Gastrocnemius medialis (tissue), 4 donors: ENCODE data around the gene MCOLN2. TPM values are rescaled to one million over a fixed set of nuclear protein-coding genes. Genes with fewer than 3 reads are reported as not detected.
"Not testable (repeated sequence)": the region's sequence is repeated elsewhere in the genome, so short reads cannot be mapped to it uniquely, and the experiment has no call there.

Experiments used
- ATAC-seq, 2 donors: fragments of 150-250 bp; one replicate each; pipeline ENCODE4 v1.9.1; 2016
- DNase-seq, 2 donors: peaks; one replicate each; pipeline ENCODE4 v3.0.0-alpha.2; 2019
- H3K27ac ChIP-seq, 4 donors: fragments of 200-600 bp; sonication (generic); 1 replicate in 1 of 4; 2 replicates in 3 of 4; pipeline ENCODE4 v1.5.1; 2016 to 2018; ENCODE audit warnings: mild to moderate bottlenecking in 2 of 4, moderate library complexity in 1 of 4
- H3K27me3 ChIP-seq, 3 donors: fragments of 200-600 bp; sonication (generic) in 2 of 3; 1 replicate in 1 of 3; 2 replicates in 2 of 3; pipeline versions ENCODE4 v1.5.1 to v1.6.0; 2016 to 2019; ENCODE audit warnings: mild to moderate bottlenecking in 1 of 3, moderate library complexity in 1 of 3
- H3K36me3 ChIP-seq, 2 donors: fragments of 200-600 bp; sonication (generic) in 1 of 2; one replicate each; pipeline ENCODE4 v1.5.1; 2017 to 2018
- H3K4me1 ChIP-seq, 2 donors: fragments of 200-600 bp; sonication (generic) in 1 of 2; one replicate each; pipeline ENCODE4 v1.5.1; 2016 to 2017; ENCODE audit warnings: mild to moderate bottlenecking in 2 of 2
- H3K4me3 ChIP-seq, 4 donors: fragments of 200-600 bp; sonication (generic) in 3 of 4; 1 replicate in 1 of 4; 2 replicates in 3 of 4; pipeline ENCODE4 v1.5.1; 2016 to 2019; ENCODE audit warnings: mild to moderate bottlenecking in 2 of 4
- H3K9me3 ChIP-seq, 3 donors: fragments of 200-600 bp; sonication (generic) in 2 of 3; 1 replicate in 1 of 3; 2 replicates in 2 of 3; pipeline ENCODE4 v1.5.1; 2016 to 2019
- CTCF ChIP-seq, 5 experiments: fragments of 450-650 bp in 3 of 5; fragments of 200-600 bp in 2 of 5; sonication (generic) in 2 of 5; IDR thresholded peaks in 4 of 5; conservative IDR thresholded peaks in 1 of 5; 1 replicate in 4 of 5; 2 replicates in 1 of 5; pipeline ENCODE4 v1.5.1; 2016 to 2019; ENCODE audit warnings: antibody characterized with exemption in 5 of 5, mild to moderate bottlenecking in 3 of 5, moderate library complexity in 3 of 5
- POLR2A ChIP-seq, 2 donors: fragments of 450-650 bp; IDR thresholded peaks; one replicate each; pipeline ENCODE4 v1.6.1; 2017; ENCODE audit warnings: antibody characterized with exemption in 2 of 2, mild to moderate bottlenecking in 2 of 2, moderate library complexity in 2 of 2
- in situ Hi-C, 4 donors: fragments of 200-750 bp; cut with MboI; loops; one replicate each; pipeline versions ENCODE4 v1.15.0 to v1.8.0; 2017; ENCODE audit warnings: low sequenced_read_pairs in 4 of 4
- intact Hi-C: fragments of 100-400 bp; cut with DNase I; formaldehyde crosslinking; loops from one replicate; pipeline ENCODE4 v1.15.1; 2023; ENCODE audit warnings: low total_unique reads
- total RNA-seq, 4 donors: library from RNA; depleted of rRNA; stranded (reverse); fragments of >200 nt; gene quantifications; one replicate each; pipeline versions ENCODE4 v1.1.0 to v1.2.3, GENCODE V29; 2016

MCOLN2 gene
- total RNA-seq, 4 donors from 2014 or later, result 0.22 to 3.0 TPM; not detected in 2

GRCh38 chr1:84988588-84988987, 8.3 kb downstream of the MCOLN2 start:
- DNase-seq (no peak), ATAC-seq (no peak)
- Histone ChIP-seq H3K27ac (no peak overlapping the region), H3K9me3 (no peaks in the 10 kb centered on the region), H3K27me3 (no peaks in the 10 kb centered on the region), H3K4me3 (no peak overlapping the region), H3K36me3 (no peaks in the 10 kb centered on the region), H3K4me1 (no peaks in the 10 kb centered on the region)
- in situ Hi-C loops, result no loop called here
- no peak for TF ChIP-seq CTCF (IDR thresholded peaks at IDR 0.05 in 4 of 5, conservative IDR thresholded peaks at IDR 0.05 in 1 of 5)
- no peak for TF ChIP-seq POLR2A (IDR thresholded peaks at IDR 0.05)
- intact Hi-C loops, result no loop called here

- H3K9me3 ChIP-seq, H3K27ac ChIP-seq, DNase-seq, H3K4me1 ChIP-seq, intact Hi-C loops, H3K4me3 ChIP-seq, H3K36me3 ChIP-seq, in situ Hi-C loops, H3K27me3 ChIP-seq, ATAC-seq: not testable (repeated sequence)
Observed at GRCh38 chr1:84986561-84986960, 10.4 kb downstream of the MCOLN2 start.

- Histone ChIP-seq H3K4me1 (no peaks in the 10 kb centered on the region), H3K36me3 (no peaks in the 10 kb centered on the region), H3K4me3 (no peak overlapping the region), H3K9me3 (no peaks in the 10 kb centered on the region), H3K27me3 (no peaks in the 10 kb centered on the region), H3K27ac (no peak overlapping the region)
- TF ChIP-seq CTCF (IDR thresholded peaks at IDR 0.05 in 4 of 5, conservative IDR thresholded peaks at IDR 0.05 in 1 of 5) (no peak), POLR2A (IDR thresholded peaks at IDR 0.05) (no peak)
- in situ Hi-C loops, result no loop called here
- ATAC-seq (no peak), DNase-seq (no peak)
- intact Hi-C loops, result no loop called here
Observed at GRCh38 chr1:84985365-84985764, 11.5 kb downstream of the MCOLN2 start.

GRCh38 chr1:84982395-84982794, 14.5 kb downstream of the MCOLN2 start:
- no peak for DNase-seq
- intact Hi-C loops, result no loop called here
- no peak for TF ChIP-seq POLR2A (IDR thresholded peaks at IDR 0.05)
- no peak for TF ChIP-seq CTCF (IDR thresholded peaks at IDR 0.05 in 4 of 5, conservative IDR thresholded peaks at IDR 0.05 in 1 of 5)
- Histone ChIP-seq H3K4me3 (no peak overlapping the region), H3K36me3 (no peaks in the 10 kb centered on the region), H3K27ac (no peak overlapping the region), H3K9me3 (no peaks in the 10 kb centered on the region), H3K27me3 (no peaks in the 10 kb centered on the region), H3K4me1 (no peaks in the 10 kb centered on the region)
- in situ Hi-C loops, result no loop called here
- ATAC-seq, result no peak

- no peaks in the 10 kb centered on the region for H3K27me3 ChIP-seq
- H3K9me3 ChIP-seq, result no peaks in the 10 kb centered on the region
- DNase-seq, result no peak
- intact Hi-C loops, result no loop called here
- H3K36me3 ChIP-seq, result no peaks in the 10 kb centered on the region
- TF ChIP-seq POLR2A (IDR thresholded peaks at IDR 0.05) (no peak), CTCF (IDR thresholded peaks at IDR 0.05 in 4 of 5, conservative IDR thresholded peaks at IDR 0.05 in 1 of 5) (no peak)
- no peaks in the 10 kb centered on the region for H3K4me1 ChIP-seq
- H3K4me3 ChIP-seq, result no peak overlapping the region
- no peak for ATAC-seq
- in situ Hi-C loops, result no loop called here
- H3K27ac ChIP-seq, result no peak overlapping the region
Observed at GRCh38 chr1:84975035-84975434, 21.9 kb downstream of the MCOLN2 start.
